C4-2B (cell line): Measurements from ENCODE around the gene PTPA.

Experiments used
- ZFX ChIP-seq: fragments of 450-650 bp; IDR thresholded peaks from 2 replicates; pipeline ENCODE4 v1.6.1; 2017
- TF ChIP-seq, protein P1 (sequence below): fragments of 450-650 bp; conservative IDR thresholded peaks from 2 replicates; pipeline ENCODE4 v1.5.1; 2017; ENCODE audit warnings: mild to moderate bottlenecking

DNA sequence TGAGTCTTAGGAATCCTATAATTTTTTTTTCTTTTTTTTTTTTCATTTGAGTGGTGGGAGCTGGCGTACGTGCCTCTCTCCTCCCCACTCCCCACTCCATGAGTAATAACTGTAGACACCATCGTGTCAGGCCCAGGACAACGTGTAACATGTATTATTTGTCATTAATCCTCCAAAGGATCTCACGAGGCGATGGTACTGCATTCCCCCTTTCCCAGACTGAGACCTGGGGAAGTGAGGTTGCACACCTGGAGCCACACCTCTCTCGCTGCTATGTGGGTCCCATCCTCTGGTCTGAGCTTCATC is 73.0 kb downstream of the PTPA start:
- TF ChIP-seq, protein P1, sequence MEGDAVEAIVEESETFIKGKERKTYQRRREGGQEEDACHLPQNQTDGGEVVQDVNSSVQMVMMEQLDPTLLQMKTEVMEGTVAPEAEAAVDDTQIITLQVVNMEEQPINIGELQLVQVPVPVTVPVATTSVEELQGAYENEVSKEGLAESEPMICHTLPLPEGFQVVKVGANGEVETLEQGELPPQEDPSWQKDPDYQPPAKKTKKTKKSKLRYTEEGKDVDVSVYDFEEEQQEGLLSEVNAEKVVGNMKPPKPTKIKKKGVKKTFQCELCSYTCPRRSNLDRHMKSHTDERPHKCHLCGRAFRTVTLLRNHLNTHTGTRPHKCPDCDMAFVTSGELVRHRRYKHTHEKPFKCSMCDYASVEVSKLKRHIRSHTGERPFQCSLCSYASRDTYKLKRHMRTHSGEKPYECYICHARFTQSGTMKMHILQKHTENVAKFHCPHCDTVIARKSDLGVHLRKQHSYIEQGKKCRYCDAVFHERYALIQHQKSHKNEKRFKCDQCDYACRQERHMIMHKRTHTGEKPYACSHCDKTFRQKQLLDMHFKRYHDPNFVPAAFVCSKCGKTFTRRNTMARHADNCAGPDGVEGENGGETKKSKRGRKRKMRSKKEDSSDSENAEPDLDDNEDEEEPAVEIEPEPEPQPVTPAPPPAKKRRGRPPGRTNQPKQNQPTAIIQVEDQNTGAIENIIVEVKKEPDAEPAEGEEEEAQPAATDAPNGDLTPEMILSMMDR, result no peak
- no peak for TF ChIP-seq ZFX
